ENCODE results near the gene GALNS.
"Not testable (repeated sequence)": the region's sequence is repeated elsewhere in the genome, so short reads cannot be mapped to it uniquely, and the experiment has no call there.

The GALNS gene

DNA sequence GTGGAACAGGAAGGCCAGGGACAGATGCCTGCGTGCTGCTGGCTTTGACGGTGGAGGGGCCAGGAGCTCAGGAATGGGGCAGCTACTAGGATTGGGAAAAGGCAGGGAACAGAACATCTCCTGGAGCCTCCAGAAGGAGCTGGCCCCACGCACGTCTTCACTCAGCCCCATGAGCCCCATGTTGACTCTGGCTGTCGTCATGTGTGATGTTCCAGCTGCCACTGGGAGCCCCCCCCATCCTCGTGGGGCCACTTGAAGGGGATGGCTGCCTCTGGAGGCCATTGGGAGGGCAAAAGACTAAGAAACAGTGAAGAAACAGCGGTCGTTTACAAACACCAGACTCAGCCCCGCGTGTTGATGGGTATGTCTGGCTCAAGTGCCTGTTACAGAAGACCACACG lies 26.5 kb downstream of the GALNS start:
- H3K27ac ChIP-seq = peak overlapping the region; percentile 30
- TF ChIP-seq, protein P1, sequence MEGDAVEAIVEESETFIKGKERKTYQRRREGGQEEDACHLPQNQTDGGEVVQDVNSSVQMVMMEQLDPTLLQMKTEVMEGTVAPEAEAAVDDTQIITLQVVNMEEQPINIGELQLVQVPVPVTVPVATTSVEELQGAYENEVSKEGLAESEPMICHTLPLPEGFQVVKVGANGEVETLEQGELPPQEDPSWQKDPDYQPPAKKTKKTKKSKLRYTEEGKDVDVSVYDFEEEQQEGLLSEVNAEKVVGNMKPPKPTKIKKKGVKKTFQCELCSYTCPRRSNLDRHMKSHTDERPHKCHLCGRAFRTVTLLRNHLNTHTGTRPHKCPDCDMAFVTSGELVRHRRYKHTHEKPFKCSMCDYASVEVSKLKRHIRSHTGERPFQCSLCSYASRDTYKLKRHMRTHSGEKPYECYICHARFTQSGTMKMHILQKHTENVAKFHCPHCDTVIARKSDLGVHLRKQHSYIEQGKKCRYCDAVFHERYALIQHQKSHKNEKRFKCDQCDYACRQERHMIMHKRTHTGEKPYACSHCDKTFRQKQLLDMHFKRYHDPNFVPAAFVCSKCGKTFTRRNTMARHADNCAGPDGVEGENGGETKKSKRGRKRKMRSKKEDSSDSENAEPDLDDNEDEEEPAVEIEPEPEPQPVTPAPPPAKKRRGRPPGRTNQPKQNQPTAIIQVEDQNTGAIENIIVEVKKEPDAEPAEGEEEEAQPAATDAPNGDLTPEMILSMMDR (conservative IDR thresholded peaks at IDR 0.05; ENCODE audit: low read depth) = no peak
- CTCF ChIA-PET = interaction anchor here (0.6 kb wide), 1 partner anchor 786 kb away, joined by 4 read pairs; no protein-coding TSS in a partner anchor
- POLR2A ChIA-PET (ENCODE audit: low non-redundant PET) = no interaction called here
- DNase-seq (ENCODE audit: low spot score) = no peak

DNA sequence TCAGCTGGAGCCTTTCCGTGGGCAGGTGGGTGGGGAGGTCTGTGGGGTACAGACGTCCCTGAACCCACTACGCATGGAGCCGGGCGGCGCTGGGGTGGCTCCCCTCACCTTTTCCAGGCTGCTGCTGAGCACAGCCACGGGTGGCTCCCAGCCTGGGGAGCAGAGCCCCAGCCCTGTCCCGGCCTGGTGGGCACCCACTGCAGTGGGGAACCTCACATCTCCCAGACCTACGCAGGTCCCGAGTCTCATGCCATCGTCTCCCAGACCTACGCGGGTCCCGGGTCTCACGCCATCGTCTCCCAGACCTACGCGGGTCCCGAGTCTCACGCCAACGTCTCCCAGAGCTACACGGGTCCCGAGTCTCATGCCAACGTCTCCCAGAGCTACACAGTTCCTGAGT lies 28.0 kb downstream of the GALNS start:
- TF ChIP-seq, protein P1 (conservative IDR thresholded peaks at IDR 0.05; ENCODE audit: low read depth) = no peak
- peak overlapping the region; percentile 83 for H3K27ac ChIP-seq
- POLR2A ChIA-PET (ENCODE audit: low non-redundant PET) = no interaction called here
- DNase-seq (ENCODE audit: low spot score) = no peak
- CTCF ChIA-PET = no interaction called here

DNA sequence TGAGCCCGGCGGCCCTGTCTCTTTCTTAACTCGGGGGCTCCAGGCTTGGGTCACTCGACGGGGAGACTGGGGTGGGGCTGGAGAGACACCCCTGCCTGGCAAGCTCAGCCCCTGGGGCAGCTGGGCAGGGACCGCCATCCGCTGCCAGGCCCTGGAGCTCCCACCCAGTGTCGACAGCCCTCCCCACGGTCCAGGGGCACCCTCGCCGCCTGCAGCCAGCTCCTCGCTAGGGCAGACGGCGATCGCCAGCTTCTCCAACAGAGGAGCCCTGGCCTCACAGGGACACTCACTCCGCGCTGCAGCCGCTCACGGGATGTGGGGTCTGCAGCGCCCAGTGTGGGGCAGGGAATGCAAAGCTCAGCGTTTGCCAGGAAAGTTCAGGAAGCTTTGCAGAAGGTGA lies 29.0 kb downstream of the GALNS start:
- no peak for DNase-seq (ENCODE audit: low spot score)
- ChIA-PET POLR2A (ENCODE audit: low non-redundant PET) (no interaction called here), CTCF (no interaction called here)
- TF ChIP-seq, protein P1 (conservative IDR thresholded peaks at IDR 0.05; ENCODE audit: low read depth) = no peak
- peak overlapping the region; percentile 83 for H3K27ac ChIP-seq

DNA sequence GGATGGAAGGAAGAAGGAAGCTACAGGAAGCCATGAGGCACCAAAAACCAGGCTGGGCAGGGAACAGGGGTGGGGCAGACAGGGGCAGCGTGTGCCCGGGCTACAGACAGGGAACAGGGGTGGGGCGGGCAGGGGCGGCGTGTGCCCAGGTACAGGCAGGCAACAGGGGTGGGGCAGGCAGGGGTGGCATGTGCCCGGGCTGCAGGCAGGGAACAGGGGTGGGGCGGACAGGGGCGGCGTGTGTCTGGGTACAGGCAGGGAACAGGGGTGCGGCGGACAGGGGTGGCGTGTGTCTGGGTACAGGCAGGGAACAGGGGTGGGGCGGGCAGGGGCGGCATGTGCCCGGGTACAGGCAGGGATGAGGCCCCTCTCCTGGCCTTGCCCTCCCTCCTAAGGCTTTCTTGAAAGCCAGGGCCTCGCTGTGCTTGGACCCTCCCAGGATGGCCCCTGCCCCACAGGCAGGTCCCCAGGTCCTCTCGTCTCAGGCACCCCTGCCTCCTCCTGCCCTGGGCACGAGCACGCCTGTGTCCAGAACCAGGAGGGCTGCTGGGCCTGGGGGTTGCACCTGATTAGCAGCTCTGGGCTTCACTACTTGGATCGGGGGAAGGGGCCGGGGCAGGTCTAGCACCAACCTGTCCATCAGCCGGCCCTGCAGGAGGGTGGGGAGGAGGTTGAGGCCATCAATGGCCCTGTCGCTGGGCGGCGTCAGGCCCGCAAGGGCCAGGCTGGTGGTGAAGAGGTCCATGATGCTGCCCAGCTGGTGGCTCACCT lies 30.5 kb downstream of the GALNS start:
- ChIA-PET POLR2A (ENCODE audit: low non-redundant PET) (no interaction called here), CTCF (interaction anchor here (0.6 kb wide), 1 partner anchor 89 kb away, joined by 3 read pairs; no protein-coding TSS in a partner anchor)
- TF ChIP-seq, protein P1 (conservative IDR thresholded peaks at IDR 0.05; ENCODE audit: low read depth) = no peak
- H3K27ac ChIP-seq = peak overlapping the region; percentile 83
- DNase-seq (ENCODE audit: low spot score) = no peak

DNA sequence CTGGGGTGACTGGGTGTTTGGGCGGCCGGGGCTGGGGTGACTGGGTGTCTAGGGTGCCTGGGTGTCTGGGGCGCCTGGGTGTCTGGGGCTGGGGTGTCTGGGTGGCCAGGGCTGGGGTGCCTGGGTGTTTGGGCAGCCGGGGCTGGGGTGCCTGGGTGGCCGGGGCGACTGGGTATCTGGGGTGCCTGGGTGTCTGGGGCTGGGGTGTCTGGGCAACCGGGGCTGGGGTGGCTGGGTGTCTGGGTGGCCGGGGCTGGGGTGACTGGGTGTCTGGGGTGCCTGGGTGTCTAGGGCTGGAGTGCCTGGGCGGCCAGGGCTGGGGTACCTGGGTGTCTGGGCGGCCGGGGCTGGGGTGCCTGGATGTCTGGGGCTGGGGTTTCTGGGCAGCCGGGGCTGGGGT lies 31.6 kb downstream of the GALNS start:
- DNase-seq (ENCODE audit: low spot score) = no peak
- ChIA-PET CTCF (interaction anchor here (0.8 kb wide), 1 partner anchor 9 kb away, joined by 3 read pairs; no protein-coding TSS in a partner anchor), POLR2A (ENCODE audit: low non-redundant PET) (no interaction called here)
- peak overlapping the region; percentile 83 for H3K27ac ChIP-seq
- TF ChIP-seq, protein P1 (conservative IDR thresholded peaks at IDR 0.05; ENCODE audit: low read depth) = no peak

DNA sequence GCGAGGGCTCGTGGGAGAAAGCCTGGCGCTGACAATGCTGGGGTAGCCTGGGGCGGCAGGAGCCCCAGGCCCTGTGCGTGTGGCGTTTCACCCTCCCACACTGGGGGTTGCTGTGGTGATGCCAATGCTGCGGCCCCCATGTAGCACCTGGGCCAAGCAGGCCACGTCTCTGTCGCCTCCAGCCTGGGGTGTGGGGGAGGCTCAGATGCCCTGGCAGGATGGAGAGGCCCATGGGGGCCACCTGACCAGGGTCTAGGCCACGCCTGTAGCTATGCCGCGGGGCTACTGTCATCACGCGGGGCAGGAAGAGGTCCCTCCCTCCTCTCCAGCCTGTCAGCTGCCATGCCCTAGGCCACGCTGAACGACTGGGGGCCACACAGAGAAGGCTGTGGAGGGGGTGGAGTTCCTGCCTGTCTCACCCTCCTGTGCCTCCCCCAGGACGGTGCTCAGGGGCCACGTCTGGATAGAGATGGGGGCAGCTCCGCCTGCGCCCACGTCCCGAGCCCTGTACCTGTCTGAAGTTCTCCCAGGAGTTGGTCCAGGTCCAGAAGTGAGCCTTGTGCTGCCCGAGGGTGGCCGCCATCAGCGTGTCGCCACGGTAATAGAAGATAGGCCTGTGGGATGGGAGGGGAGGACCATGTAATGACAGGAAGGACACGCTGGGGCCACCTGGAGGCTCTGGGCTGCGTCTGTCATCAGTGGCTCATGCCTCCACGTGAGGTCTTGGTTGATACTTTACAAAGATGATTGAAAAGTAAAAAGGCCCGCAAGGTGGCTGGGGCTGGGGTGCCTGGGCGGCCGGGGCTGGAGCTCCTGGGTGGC lies 32.3 kb downstream of the GALNS start:
- ChIA-PET CTCF (interaction anchor here (0.8 kb wide), 1 partner anchor 9 kb away, joined by 3 read pairs; no protein-coding TSS in a partner anchor), POLR2A (ENCODE audit: low non-redundant PET) (no interaction called here)
- peak overlapping the region; percentile 83 for H3K27ac ChIP-seq
- TF ChIP-seq, protein P1 (conservative IDR thresholded peaks at IDR 0.05; ENCODE audit: low read depth) = no peak
- no peak for DNase-seq (ENCODE audit: low spot score)

DNA sequence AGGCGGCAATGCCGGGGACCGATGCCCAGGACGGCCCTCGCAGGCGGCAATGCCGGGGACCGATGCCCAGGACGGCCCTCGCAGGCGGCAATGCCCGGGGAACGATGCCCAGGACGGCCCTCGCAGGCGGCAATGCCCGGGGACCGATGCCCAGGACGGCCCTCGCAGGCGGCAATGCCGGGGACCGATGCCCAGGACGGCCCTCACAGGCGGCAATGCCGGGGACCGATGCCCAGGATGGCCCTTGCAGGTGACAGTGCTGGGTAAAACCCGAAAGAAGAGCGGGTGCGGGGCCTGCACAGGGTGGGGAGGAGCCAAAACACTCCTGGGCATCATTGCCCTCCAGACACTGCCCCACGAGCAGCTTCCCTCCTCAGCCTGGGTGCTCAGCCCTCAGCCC lies 33.1 kb downstream of the GALNS start:
- CTCF ChIA-PET; H3K27ac ChIP-seq; DNase-seq (ENCODE audit: low spot score); POLR2A ChIA-PET (ENCODE audit: low non-redundant PET): not testable (repeated sequence)
